Activated CD8-positive, alpha-beta memory T cell treated with anti-CD3 and anti-CD28 coated beads, Interleukin-2, amount 50 U/mL, for 1 hour (primary cell): Measurements from ENCODE around the gene CXorf38.
"Not testable (repeated sequence)": the region's sequence is repeated elsewhere in the genome, so short reads cannot be mapped to it uniquely, and the experiment has no call there.

Experiments used
- DNase-seq: peaks from one replicate; pipeline ENCODE4 v3.0.0-alpha.2; 2020; ENCODE audit errors: extremely low read depth

CXorf38 gene

DNA sequence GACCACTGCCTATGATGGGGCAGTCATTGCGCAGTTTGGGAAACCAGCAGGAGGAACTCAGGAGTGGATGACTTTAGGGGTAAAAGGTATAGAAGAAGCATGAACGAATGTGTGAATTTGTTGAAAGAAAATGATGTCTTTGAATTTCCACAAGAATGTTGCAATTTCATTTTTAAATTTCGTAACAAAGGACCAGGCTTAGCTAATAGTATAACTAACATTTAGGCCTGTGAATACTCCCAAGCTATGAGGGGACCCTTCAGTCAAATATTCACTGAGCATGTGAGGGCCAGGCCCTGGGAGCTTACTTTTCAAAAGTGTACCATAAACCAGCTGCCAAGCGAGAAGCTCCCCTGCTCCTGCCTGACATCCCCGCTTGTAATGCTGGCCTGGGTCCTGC is 18.9 kb downstream of the CXorf38 start:
- no peak for DNase-seq

GRCh38 chrX:40625294-40625693 is 22.1 kb downstream of the CXorf38 start:
- DNase-seq, result no peak

DNA sequence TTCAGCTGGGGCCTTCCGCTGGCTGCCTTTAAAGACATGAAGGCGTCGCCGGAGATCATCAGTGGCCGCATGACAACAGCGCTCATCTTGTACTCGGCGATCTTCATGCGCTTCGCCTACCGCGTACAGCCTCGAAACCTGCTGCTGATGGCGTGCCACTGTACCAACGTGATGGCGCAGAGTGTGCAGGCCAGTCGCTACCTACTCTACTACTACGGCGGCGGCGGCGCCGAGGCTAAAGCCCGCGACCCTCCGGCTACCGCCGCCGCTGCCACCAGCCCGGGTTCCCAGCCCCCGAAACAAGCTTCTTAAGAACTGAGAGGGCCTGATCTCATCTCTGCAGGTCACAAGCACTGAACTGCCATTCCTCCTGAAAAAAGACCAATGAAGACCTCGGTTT is 23.7 kb downstream of the CXorf38 start:
- DNase-seq, result no peak

GRCh38 chrX:40623139-40623536 is 24.2 kb downstream of the CXorf38 start, which contains the start of gene MPC1L:
TSS of gene MPC1L (plus strand) at chrX:40623428. CDS start at chrX:40623566, 138 bp downstream.
- no peak for DNase-seq

- no peak for DNase-seq
Measured at GRCh38 chrX:40622479-40623138, 24.8 kb downstream of the CXorf38 start.

DNA sequence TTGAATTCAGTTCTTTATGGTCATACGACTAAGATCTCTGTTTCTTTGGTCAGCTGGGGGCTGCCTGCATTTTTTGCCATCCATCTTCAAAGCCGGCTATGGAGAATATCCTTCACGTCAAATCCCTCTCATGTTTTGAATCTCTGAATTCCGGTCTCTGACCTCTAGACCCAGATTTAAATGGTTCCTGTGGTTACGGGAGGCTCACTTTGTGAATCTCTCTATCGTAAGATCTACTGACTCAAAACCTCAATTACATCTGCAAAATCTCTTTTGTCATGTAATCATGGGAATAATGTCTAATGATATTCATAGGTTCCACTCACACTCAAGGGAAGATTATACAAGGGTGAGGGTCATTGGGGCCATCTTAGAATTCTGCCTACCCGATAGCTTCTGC is 29.8 kb downstream of the CXorf38 start:
- no peak for DNase-seq

GRCh38 chrX:40615976-40616375 is 31.4 kb downstream of the CXorf38 start:
- DNase-seq, result no peak

DNA sequence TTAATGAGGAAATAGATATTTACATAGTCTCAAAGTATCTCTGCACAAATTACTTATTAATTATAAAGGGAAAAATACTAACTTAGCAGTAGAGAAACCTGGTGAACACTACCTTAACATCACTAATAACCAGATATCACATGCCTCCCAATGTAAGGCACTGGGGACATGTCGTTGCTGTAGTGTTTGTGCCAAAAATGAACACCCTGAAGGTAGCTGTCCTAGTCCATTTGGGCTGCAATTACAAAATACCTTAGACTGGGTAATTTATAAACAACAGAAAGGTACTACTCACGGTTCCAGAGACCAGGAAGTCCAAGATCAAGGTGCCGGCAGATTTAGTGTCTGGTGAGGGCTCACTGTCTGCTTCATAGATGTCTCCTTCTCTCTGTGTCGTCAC is 34.9 kb downstream of the CXorf38 start:
- DNase-seq, result no peak

DNA sequence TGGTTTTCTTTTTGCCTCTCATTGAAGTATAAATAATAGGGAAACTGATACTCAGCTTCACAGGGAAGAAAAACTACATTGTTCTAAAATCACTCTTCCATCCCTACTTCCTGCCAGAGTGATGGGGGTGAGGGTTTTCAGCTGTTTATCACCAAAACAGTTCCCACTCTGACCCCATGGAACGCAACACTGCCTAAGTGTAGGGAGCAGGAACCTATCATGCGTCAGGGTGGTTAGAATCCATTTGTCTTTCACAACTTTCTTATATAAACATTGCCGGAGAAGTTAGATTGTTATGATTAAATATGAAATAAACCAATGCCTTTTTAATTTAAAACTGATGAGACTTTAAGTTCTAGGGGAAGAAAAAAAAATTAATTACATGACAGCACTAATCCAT is 40.0 kb downstream of the CXorf38 start:
- no peak for DNase-seq

GRCh38 chrX:40603446-40603845 is 43.9 kb downstream of the CXorf38 start:
- no peak for DNase-seq

DNA sequence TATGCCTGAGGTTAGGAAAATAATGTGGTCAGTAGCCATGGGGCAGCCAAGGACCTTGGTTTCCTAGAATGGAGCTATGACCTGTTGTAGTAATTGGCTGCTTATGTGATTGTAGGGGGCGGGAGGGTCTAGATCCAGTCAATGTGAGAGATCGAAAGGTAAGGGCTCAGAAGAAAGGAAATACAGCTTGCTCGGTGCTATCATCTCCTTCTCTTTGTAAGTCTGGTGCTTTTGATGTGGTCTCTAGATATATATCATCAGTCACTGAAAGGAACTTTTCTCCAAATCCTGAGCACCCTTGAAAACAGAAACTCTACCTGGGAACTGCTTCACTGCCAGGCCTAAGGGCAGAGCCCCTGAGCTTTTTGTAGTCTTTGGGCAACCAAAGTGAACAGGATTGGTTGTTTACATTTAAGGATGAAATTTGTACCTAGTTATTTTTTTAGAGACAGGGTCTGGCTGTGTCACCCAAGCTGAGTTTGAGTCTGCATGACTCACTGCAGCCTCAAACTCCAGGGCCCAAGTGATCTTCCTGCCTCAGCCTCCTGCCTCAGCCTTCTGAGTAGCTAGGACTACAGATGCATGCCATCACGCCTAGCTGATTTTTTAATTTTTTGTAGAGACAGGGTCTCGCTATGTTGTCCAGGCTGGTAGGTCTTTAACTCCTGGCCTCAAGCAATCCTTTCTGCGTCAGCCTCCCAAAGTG is 57.6 kb downstream of the CXorf38 start:
- DNase-seq, result not testable (repeated sequence)

GRCh38 chrX:40587623-40588022 is 59.7 kb downstream of the CXorf38 start:
- not testable (repeated sequence) for DNase-seq

DNA sequence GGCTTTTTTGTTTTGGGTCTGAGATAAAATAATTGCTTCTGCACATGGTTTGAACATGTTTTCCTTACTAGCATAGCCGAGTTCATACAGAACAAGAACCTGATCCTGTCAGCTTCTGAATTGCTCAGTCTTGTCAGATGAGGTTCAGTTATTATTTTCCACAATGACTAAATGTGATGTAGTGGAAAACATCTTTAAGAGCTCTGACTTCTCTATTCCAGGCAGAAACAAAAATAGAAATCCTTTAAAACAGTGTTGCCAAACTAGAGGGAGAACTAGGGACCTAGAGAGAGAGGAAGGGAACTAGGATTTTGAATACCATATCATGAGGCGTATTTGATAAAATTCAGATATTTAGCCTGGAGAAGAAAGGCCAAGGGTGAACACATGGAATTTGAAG is 64.5 kb downstream of the CXorf38 start:
- no peak for DNase-seq

- DNase-seq, result not testable (repeated sequence)
Measured at GRCh38 chrX:40582178-40582577, 65.2 kb downstream of the CXorf38 start.

GRCh38 chrX:40581336-40581920 is 65.9 kb downstream of the CXorf38 start:
- DNase-seq, result no peak

DNA sequence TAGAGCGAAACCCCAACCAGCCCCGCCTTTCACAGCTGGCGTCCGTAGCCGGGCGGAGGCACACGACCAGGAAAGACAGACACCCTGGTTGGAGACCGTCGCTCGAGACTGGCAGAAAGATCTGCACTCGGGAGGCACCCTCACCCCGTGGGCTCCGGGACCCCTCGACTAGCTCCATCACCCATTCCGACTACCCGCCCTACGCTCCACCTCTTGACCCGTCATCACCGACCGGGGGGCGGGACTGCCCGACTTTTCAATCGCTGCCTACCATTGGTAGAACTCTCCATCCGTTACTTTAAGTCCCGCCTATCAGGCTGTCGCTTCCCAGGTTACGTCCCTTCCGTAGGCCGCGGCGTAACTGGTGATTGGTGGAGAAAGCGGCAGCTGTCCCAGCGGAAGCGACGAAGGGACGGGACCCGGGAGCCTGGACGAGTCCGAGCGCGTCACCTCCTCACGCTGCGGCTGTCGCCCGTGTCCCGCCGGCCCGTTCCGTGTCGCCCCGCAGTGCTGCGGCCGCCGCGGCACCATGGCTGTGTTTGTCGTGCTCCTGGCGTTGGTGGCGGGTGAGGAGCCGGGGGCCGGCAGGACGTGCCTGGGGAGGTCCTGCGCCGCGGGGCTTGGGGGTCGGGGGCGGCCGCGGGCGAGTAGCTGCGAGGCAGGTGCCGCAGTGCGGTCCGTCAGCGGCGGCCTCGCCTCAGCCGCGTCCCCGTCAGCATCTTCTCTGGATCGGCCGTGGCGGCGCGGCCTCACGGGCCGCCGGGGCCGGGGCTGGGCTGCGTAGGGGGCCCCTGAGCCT is 66.6 kb downstream of the CXorf38 start, which contains the start of gene ATP6AP2:
ATP6AP2 (plus strand) TSS at position 434 of the 799 bp plus-strand sequence; CDS start at position 530, 96 bp downstream.
- peak; percentile 77 for DNase-seq

GRCh38 chrX:40579900-40580536 is 67.3 kb downstream of the CXorf38 start:
- DNase-seq, result no peak

GRCh38 chrX:40579141-40579540 is 68.2 kb downstream of the CXorf38 start:
- no peak for DNase-seq

GRCh38 chrX:40578039-40578695 is 69.2 kb downstream of the CXorf38 start:
- no peak for DNase-seq
